ENCODE measurements around the gene BCAM. TPM values are rescaled to one million over a fixed set of nuclear protein-coding genes. Genes with fewer than 3 reads are reported as not detected.
A peak's percentile ranks its signal among the peaks of the same experiment; 100 is the strongest.

BCAM gene
- total RNA-seq, 1 experiment from 2014 or later: 78.7 TPM

DNA sequence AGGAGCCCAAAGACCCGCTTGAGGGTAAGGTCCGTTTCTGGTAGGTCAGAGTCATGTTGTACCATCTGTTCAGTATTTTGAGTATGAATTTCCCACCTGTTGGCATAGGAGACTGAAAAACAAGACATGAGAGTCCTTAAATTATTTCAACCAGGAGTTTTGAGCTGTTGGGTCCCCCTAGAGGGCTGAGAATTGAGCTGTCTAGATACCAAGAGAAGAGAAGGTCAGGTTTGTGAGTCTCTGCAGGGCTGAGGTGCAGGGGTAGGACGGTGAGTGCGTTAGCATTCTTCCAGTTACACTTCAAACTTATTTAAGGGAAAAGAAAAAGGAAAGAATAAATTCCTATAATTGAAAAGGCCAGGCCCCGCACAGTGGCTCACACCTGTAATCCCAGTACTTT lies 26.2 kb upstream of the BCAM start:
- ChIA-PET RAD21 (ENCODE audit: low non-redundant PET in 1 of 2, low total read pairs in 2 of 2, uncharacterized antibody in 2 of 2, unreplicated experiment in 2 of 2) (no interaction called here), CTCF (interaction anchor here (1.0 to 1.6 kb wide), 4 partner anchors 10 to 212 kb away, joined by 3 to 5 read pairs (median 4); no protein-coding TSS in a partner anchor), POLR2A (no interaction called here)
- BruUV-seq (replicated peaks): no TSS peak
- Histone ChIP-seq H3K4me2 (ENCODE audit: low read length) (no peak overlapping the region), H3K4me1 (ENCODE audit: control insufficient read depth in 1 of 2, insufficient read depth in 2 of 2, low read length in 2 of 2) (peaks cover 7 to 21% of the 10 kb centered on the region in 2 experiments), H3K36me3 (ENCODE audit: control insufficient read depth in 1 of 2, insufficient read depth in 2 of 2, low read length in 2 of 2) (peaks cover 9 to 18% of the 10 kb centered on the region in 2 experiments; a peak in 2 of 4 replicates), H3K79me2 (ENCODE audit: insufficient read depth, low read length) (peaks cover 39% of the 10 kb centered on the region), H3K27ac (ENCODE audit: low read depth, low read length) (peak overlapping the region; percentile 1; the same call in 1 of the 2 replicates), H3K4me3 (replicated peaks in 1 of 2; ENCODE audit: low read depth in 1 of 2, low read length in 2 of 2) (no peak overlapping the region), H2AFZ (ENCODE audit: low read depth, low read length, poor library complexity, severe bottlenecking) (no peak overlapping the region), H3K9ac (ENCODE audit: low read length) (no peak overlapping the region), H3K9me2 (ENCODE audit: insufficient read depth) (no peaks in the 10 kb centered on the region), H4K20me1 (ENCODE audit: insufficient read depth) (no peaks in the 10 kb centered on the region), H3K27me3 (ENCODE audit: insufficient read depth, low read length) (no peaks in the 10 kb centered on the region), H3K9me3 (ENCODE audit: control insufficient read depth in 1 of 2, insufficient read depth in 1 of 2, low read depth in 1 of 2, low read length in 2 of 2) (no peaks in the 10 kb centered on the region)
- intact Hi-C loops (cut with micrococcal nuclease): no loop called here
- no peak for TF ChIP-seq POLR2A (IDR thresholded peaks at IDR 0.05; ENCODE audit: borderline replicate concordance, extremely low read depth, insufficient read depth, insufficient read length)
- TF ChIP-seq ELF1 (IDR thresholded peaks at IDR 0.05; ENCODE audit: borderline replicate concordance, low read depth): no peak
- TF ChIP-seq SRF (IDR thresholded peaks at IDR 0.05; ENCODE audit: low read depth): no peak
- TF ChIP-seq, protein P1, sequence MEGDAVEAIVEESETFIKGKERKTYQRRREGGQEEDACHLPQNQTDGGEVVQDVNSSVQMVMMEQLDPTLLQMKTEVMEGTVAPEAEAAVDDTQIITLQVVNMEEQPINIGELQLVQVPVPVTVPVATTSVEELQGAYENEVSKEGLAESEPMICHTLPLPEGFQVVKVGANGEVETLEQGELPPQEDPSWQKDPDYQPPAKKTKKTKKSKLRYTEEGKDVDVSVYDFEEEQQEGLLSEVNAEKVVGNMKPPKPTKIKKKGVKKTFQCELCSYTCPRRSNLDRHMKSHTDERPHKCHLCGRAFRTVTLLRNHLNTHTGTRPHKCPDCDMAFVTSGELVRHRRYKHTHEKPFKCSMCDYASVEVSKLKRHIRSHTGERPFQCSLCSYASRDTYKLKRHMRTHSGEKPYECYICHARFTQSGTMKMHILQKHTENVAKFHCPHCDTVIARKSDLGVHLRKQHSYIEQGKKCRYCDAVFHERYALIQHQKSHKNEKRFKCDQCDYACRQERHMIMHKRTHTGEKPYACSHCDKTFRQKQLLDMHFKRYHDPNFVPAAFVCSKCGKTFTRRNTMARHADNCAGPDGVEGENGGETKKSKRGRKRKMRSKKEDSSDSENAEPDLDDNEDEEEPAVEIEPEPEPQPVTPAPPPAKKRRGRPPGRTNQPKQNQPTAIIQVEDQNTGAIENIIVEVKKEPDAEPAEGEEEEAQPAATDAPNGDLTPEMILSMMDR (IDR thresholded peaks at IDR 0.05 in 2 of 3, conservative IDR thresholded peaks at IDR 0.05 in 1 of 3; ENCODE audit: borderline replicate concordance in 1 of 3, insufficient read depth in 1 of 3, low read depth in 2 of 3, low read length in 2 of 3): 0 out of 6 replicates have a peak, but pooled peaks of 2 of the 3 experiments have one; percentile 17 to 19
- ATAC-seq (no peak), DNase-seq (ENCODE audit: low read depth, low spot score) (no peak)

DNA sequence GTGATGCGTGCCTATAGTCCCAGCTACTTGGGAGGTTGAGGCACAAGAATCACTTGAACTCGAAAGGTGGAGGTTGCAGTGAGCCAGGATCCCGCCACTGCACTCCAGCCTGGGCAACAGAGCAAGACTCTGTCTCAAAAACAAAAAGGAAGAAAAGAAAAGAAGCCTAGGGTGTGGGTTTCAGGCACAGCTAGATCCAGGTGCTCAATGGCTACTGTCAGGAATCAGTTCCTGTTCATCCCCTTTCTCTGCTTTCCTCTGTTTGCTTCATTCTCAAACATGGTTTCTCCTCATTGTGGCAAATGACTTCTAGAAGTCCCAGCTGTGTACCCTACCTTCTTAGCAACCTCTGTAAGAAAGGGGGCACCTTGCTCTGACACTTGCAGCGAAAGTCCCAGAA lies 25.4 kb upstream of the BCAM start:
- Histone ChIP-seq H3K9ac (ENCODE audit: low read length) (no peak overlapping the region), H3K9me2 (ENCODE audit: insufficient read depth) (no peaks in the 10 kb centered on the region), H3K27me3 (ENCODE audit: insufficient read depth, low read length) (no peaks in the 10 kb centered on the region), H3K4me3 (replicated peaks in 1 of 2; ENCODE audit: low read depth in 1 of 2, low read length in 2 of 2) (no peak overlapping the region), H3K27ac (ENCODE audit: low read depth, low read length) (no peak overlapping the region), H3K4me2 (ENCODE audit: low read length) (no peak overlapping the region), H3K79me2 (ENCODE audit: insufficient read depth, low read length) (peaks cover 33% of the 10 kb centered on the region), H2AFZ (ENCODE audit: low read depth, low read length, poor library complexity, severe bottlenecking) (no peak overlapping the region), H3K9me3 (ENCODE audit: control insufficient read depth in 1 of 2, insufficient read depth in 1 of 2, low read depth in 1 of 2, low read length in 2 of 2) (no peaks in the 10 kb centered on the region), H3K4me1 (ENCODE audit: control insufficient read depth in 1 of 2, insufficient read depth in 2 of 2, low read length in 2 of 2) (peaks cover 7 to 21% of the 10 kb centered on the region in 2 experiments), H3K36me3 (ENCODE audit: control insufficient read depth in 1 of 2, insufficient read depth in 2 of 2, low read length in 2 of 2) (peaks cover 13 to 18% of the 10 kb centered on the region in 2 experiments; a peak in 3 of 4 replicates), H4K20me1 (ENCODE audit: insufficient read depth) (no peaks in the 10 kb centered on the region)
- ChIA-PET RAD21 (ENCODE audit: low non-redundant PET in 1 of 2, low total read pairs in 2 of 2, uncharacterized antibody in 2 of 2, unreplicated experiment in 2 of 2) (no interaction called here), POLR2A (no interaction called here), CTCF (interaction anchor here (0.8 to 1.9 kb wide), 8 partner anchors 10 to 858 kb away, joined by 3 to 7 read pairs (median 5); partner anchors contain the start of gene TOMM40)
- ATAC-seq (no peak), DNase-seq (ENCODE audit: low read depth, low spot score) (no peak)
- intact Hi-C loops (cut with micrococcal nuclease): no loop called here
- no TSS peak for BruUV-seq (replicated peaks)
- TF ChIP-seq RAD21 (IDR thresholded peaks at IDR 0.05; ENCODE audit: low read depth): no peak
- TF ChIP-seq CEBPB (IDR thresholded peaks at IDR 0.05; ENCODE audit: low read depth): no peak
- no peak for TF ChIP-seq ZFX (IDR thresholded peaks at IDR 0.05)
- TF ChIP-seq EZH2phosphoT487 (IDR thresholded peaks at IDR 0.05; ENCODE audit: borderline replicate concordance): no peak
- TF ChIP-seq, protein P1 (IDR thresholded peaks at IDR 0.05 in 2 of 3, conservative IDR thresholded peaks at IDR 0.05 in 1 of 3; ENCODE audit: borderline replicate concordance in 1 of 3, insufficient read depth in 1 of 3, low read depth in 2 of 3, low read length in 2 of 3): no peak
- TF ChIP-seq POLR2A (IDR thresholded peaks at IDR 0.05; ENCODE audit: borderline replicate concordance, extremely low read depth, insufficient read depth, insufficient read length): no peak
- TF ChIP-seq SIN3A (IDR thresholded peaks at IDR 0.05; ENCODE audit: low read depth): no peak
- no peak for TF ChIP-seq ELF1 (IDR thresholded peaks at IDR 0.05; ENCODE audit: borderline replicate concordance, low read depth)
- no peak for TF ChIP-seq JUND (IDR thresholded peaks at IDR 0.05)
- no peak for TF ChIP-seq ZNF274 (IDR thresholded peaks at IDR 0.05; ENCODE audit: low read depth, low read length)
- no peak for TF ChIP-seq YY1 (IDR thresholded peaks at IDR 0.05; ENCODE audit: extremely low read depth, insufficient replicate concordance, low read depth, low read length)
- TF ChIP-seq SP1 (IDR thresholded peaks at IDR 0.05; ENCODE audit: low read depth): no peak
- TF ChIP-seq FOSL1 (IDR thresholded peaks at IDR 0.05; ENCODE audit: low read depth): no peak

All from HCT116 (cell line).